H1 (cell line): ENCODE results near the gene LRRTM4.

ENCODE experiments used
- CREB1 ChIP-seq: IDR thresholded peaks from 2 replicates; pipeline ENCODE4 v1.6.1; 2012; ENCODE audit warnings: inconsistent platforms
- CTCF ChIP-seq, 3 experiments: IDR thresholded peaks; 1 replicate in 2 of 3; 2 replicates in 1 of 3; pipeline versions ENCODE4 v1.5.1 to v1.6.1; 2011; ENCODE audit warnings: low read length in 3 of 3, mild to moderate bottlenecking in 3 of 3, inconsistent platforms in 2 of 3, low read depth in 1 of 3, moderate library complexity in 1 of 3; ENCODE audit not compliant: insufficient read depth in 1 of 3; ENCODE audit errors: control extremely low read depth in 1 of 3
- GABPA ChIP-seq: IDR thresholded peaks from 2 replicates; pipeline ENCODE4 v1.6.1; 2011; ENCODE audit warnings: mild to moderate bottlenecking, low read length, moderate library complexity, borderline replicate concordance; ENCODE audit not compliant: insufficient read depth
- JUN ChIP-seq: IDR thresholded peaks from 2 replicates; pipeline ENCODE4 v1.6.1; 2011; ENCODE audit warnings: low read depth, mild to moderate bottlenecking, improper control_type of control experiment, low read length
- JUND ChIP-seq: IDR thresholded peaks from 2 replicates; pipeline ENCODE4 v1.6.1; 2011; ENCODE audit warnings: mild to moderate bottlenecking, improper control_type of control experiment, low read length
- KDM1A ChIP-seq: fragments of 200-600, 300-600 bp; sonication (generic); IDR thresholded peaks from 2 replicates; pipeline ENCODE4 v1.7.1; 2016; ENCODE audit warnings: mild to moderate bottlenecking, low read length, borderline replicate concordance
- MAFK ChIP-seq: IDR thresholded peaks from 2 replicates; pipeline ENCODE4 v1.6.1; 2012; ENCODE audit warnings: low read depth, mild to moderate bottlenecking, improper control_type of control experiment, low read length
- POLR2A ChIP-seq, 2 experiments: IDR thresholded peaks; 1 replicate in 1 of 2; 2 replicates in 1 of 2; pipeline ENCODE4 v1.6.1; 2011; ENCODE audit warnings: low read depth in 2 of 2, low read length in 2 of 2, mild to moderate bottlenecking in 2 of 2; ENCODE audit errors: control extremely low read depth in 1 of 2
- POLR2AphosphoS5 ChIP-seq: IDR thresholded peaks from 2 replicates; pipeline ENCODE4 v1.6.1; 2011; ENCODE audit warnings: low read depth, low read length
- SIN3A ChIP-seq, 2 experiments: IDR thresholded peaks in 1 of 2; conservative IDR thresholded peaks in 1 of 2; 2 replicates each; pipeline ENCODE4 v1.6.1; 2011 to 2012; ENCODE audit warnings: low read length in 2 of 2, improper control_type of control experiment in 1 of 2, low read depth in 1 of 2, mild to moderate bottlenecking in 1 of 2
- SP1 ChIP-seq: IDR thresholded peaks from 2 replicates; pipeline ENCODE4 v1.6.1; 2011; ENCODE audit warnings: low read depth, low read length
- ZNF274 ChIP-seq: IDR thresholded peaks from 2 replicates; pipeline ENCODE4 v1.7.0; 2012; ENCODE audit warnings: low read length, borderline replicate concordance; ENCODE audit errors: extremely low read depth

GRCh38 chr2:77566582-77566981, 44.4 kb upstream of the LRRTM4 start:
- no peak for TF ChIP-seq POLR2A (IDR thresholded peaks at IDR 0.05; ENCODE audit: control extremely low read depth in 1 of 2, low read depth in 2 of 2, low read length in 2 of 2)
- no peak for TF ChIP-seq POLR2AphosphoS5
- TF ChIP-seq CTCF (IDR thresholded peaks at IDR 0.05; ENCODE audit: control extremely low read depth in 1 of 3, insufficient read depth in 1 of 3, low read depth in 1 of 3, low read length in 3 of 3): no peak
- no peak for TF ChIP-seq SIN3A (conservative IDR thresholded peaks at IDR 0.05 in 1 of 2, IDR thresholded peaks at IDR 0.05 in 1 of 2; ENCODE audit: low read depth in 1 of 2, low read length in 2 of 2)
- TF ChIP-seq JUN: no peak
- TF ChIP-seq SP1: no peak
- TF ChIP-seq ZNF274: no peak
- TF ChIP-seq JUND: no peak
- TF ChIP-seq MAFK: no peak
- TF ChIP-seq CREB1: no peak
- TF ChIP-seq KDM1A: no peak
- no peak for TF ChIP-seq GABPA
